ENCODE results near the gene ELMO3. TPM values are rescaled to one million over a fixed set of nuclear protein-coding genes. Genes with fewer than 3 reads are reported as not detected.

Gene ELMO3
- total RNA-seq, 1 donor from 2014 or later: 17.5 TPM

DNA sequence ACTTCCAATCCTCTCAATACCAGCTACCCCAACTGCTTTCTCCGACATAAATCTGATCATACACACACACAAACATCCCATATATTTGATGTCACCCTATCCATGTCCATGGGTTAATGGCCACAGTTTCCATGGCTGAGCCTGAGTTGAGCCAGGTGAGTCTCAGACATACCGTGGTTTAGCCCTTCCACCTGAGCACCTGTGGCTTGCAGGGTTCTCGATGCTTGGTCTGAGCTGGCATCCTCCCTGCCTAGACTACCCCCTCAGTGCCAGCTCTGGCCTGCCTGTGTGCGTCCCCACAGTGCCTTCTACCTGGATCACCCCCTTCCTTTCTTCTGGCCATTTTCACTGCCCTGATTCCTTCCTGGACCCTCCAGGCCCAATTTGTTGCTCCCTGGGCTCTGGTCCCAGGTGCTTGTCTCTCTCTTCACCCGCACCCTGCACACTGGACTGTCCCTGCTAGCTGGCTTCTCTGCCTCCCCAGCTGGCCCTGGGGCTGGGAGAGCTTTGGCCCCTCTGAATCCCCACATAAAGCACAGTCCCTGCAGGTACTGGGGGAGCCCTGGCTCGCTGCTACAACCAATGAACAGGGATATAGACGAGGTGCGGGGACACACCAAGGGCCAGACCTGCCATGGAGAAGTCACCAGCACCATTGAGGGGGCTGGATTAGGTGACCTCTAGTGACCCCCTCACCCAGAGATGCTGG lies 7.4 kb downstream of the ELMO3 start:
- no peak overlapping the region for H3K4me3 ChIP-seq
- DNase-seq (no peak), ATAC-seq (no peak)
- H3K4me1 ChIP-seq: no peaks in the 10 kb centered on the region
- TF ChIP-seq, protein P1, sequence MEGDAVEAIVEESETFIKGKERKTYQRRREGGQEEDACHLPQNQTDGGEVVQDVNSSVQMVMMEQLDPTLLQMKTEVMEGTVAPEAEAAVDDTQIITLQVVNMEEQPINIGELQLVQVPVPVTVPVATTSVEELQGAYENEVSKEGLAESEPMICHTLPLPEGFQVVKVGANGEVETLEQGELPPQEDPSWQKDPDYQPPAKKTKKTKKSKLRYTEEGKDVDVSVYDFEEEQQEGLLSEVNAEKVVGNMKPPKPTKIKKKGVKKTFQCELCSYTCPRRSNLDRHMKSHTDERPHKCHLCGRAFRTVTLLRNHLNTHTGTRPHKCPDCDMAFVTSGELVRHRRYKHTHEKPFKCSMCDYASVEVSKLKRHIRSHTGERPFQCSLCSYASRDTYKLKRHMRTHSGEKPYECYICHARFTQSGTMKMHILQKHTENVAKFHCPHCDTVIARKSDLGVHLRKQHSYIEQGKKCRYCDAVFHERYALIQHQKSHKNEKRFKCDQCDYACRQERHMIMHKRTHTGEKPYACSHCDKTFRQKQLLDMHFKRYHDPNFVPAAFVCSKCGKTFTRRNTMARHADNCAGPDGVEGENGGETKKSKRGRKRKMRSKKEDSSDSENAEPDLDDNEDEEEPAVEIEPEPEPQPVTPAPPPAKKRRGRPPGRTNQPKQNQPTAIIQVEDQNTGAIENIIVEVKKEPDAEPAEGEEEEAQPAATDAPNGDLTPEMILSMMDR (IDR thresholded peaks at IDR 0.05): no peak
- H3K9me3 ChIP-seq: no peaks in the 10 kb centered on the region
- H3K27ac ChIP-seq: no peak overlapping the region
- H3K27me3 ChIP-seq: no peaks in the 10 kb centered on the region
- intact Hi-C loops (cut with DNase I): no loop called here
- H3K36me3 ChIP-seq: peaks cover 24% of the 10 kb centered on the region

DNA sequence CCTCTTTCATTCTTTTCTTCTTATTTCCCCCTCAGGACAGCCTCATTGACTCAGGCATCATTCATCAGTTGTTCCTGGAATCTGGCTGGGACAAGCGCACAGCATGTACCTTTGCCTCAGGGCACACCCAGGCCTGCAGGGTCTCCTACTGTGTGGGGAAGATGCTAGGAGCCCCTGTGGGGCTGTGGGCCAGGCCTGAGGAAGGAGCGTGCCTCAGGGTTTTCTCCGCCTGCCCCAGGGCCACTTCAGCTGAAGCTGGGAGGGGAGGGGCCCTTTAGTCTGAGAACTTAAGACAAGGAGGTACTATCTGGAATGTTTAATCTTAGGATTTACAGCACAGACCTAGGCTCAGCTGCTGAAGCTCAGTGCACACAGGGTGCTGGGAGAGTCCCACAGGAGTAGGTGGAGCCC lies 7.9 kb downstream of the ELMO3 start:
- Histone ChIP-seq H3K9me3 (no peaks in the 10 kb centered on the region), H3K27ac (no peak overlapping the region), H3K27me3 (no peaks in the 10 kb centered on the region), H3K4me1 (no peaks in the 10 kb centered on the region), H3K36me3 (peaks cover 18% of the 10 kb centered on the region), H3K4me3 (no peak overlapping the region)
- ATAC-seq (no peak), DNase-seq (no peak)
- TF ChIP-seq, protein P1 (IDR thresholded peaks at IDR 0.05): no peak
- intact Hi-C loops (cut with DNase I): no loop called here

DNA sequence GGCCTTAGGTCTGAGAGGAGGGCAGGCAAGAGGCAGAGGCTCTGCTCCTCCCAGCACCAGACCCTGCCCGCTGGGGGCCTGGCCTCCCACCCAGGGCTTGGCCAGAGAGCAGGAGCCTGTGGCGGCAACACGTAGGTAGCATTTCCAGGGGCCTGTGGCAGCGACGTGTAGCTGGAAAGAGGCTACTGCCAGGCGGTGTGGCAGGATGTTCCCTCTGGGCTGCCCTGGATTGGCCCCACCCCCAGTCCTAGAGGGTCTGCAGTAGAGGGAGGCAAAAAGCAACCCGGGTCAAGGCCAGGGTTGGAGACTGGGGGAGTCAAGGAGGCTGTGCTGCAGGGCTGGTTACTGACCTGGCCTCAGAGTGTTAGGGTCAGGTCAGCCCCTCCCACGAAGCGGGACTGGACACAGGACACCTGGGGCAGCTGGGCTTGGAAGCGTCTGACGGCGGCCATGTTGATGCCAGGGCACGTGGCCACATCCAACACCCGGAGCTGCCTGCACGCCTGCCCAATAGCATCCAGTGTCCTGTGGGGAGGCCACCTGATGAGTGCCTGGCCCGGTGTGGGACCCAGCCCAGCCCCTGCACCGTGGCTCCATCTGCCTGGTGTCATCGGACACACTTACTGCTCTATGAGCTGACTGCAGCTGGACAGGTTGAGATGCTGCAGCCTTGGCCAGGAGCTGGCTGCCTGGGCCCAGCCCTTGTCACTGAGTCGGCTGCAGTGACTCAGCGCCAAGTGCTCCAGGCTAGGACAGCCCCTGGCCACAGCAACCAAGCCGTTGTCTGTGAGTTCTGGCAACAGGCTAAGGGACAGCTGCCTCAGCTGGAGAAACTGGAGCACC lies 8.5 kb downstream of the ELMO3 start:
- Histone ChIP-seq H3K36me3 (peaks cover 12% of the 10 kb centered on the region), H3K27ac (no peak overlapping the region), H3K4me1 (no peaks in the 10 kb centered on the region), H3K9me3 (no peaks in the 10 kb centered on the region), H3K4me3 (no peak overlapping the region), H3K27me3 (no peaks in the 10 kb centered on the region)
- intact Hi-C loops (cut with DNase I): no loop called here
- DNase-seq (no peak), ATAC-seq (no peak)
- TF ChIP-seq, protein P1 (IDR thresholded peaks at IDR 0.05): no peak

DNA sequence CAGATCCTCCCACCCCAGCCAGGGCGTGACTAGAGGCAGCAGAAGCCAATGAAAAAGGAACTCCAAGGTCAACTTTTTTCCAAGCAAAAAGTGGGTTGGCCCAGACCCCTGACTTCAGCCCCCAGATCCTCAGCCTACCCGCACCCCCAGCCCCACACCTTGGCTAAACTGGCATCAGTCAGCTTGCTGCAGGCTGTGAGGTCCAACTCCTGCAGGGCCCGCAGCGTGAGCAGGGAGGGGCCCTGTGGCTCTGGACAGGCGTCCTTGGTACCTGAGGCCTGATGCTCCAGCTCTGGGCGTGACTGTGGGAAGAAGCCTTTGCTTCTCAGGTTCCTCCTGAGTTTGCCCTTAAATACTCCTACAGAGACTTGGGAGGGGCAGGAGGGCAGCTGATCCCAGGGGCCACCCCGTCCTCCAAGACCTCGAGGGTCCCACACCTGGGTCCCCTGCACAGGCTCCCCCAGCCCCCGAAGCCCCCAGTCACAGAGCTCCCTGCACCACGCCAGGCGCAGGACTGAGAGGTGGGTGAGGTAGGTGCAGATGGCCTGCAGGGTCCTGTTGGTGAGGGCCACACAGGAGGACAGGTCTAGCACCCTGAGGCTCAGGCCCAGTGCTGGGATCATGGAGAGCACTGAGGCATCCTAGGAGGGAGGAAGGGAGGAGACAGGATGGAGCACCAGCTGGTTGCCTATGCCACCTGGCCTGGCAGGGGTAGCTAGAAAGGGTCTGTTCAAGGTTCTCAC lies 9.4 kb downstream of the ELMO3 start:
- Histone ChIP-seq H3K4me1 (peaks cover 4% of the 10 kb centered on the region), H3K36me3 (peaks cover 4% of the 10 kb centered on the region), H3K4me3 (no peak overlapping the region), H3K27me3 (no peaks in the 10 kb centered on the region), H3K9me3 (no peaks in the 10 kb centered on the region), H3K27ac (no peak overlapping the region)
- TF ChIP-seq, protein P1 (IDR thresholded peaks at IDR 0.05): no peak
- no peak for DNase-seq
- ATAC-seq: no peak
- intact Hi-C loops (cut with DNase I): no loop called here

DNA sequence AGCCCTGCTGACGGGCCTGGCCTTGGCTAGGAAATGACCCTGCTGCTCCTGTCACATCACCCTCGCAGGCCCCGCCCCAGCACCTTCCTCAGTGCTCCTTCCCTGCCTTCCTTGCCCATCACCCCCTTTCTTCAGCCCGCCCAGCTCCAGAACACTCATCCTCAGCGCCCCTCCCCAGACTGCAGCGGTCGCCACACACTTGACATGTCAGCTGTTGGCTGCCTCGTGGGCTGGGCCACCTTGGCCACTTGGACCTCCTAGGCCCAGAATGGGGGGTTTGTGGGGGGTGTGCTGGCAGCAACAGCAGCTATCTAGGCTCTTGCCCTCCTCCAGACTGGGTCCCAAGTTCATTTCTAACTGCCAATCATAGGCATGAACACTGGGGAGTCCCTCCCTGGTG lies 10.6 kb downstream of the ELMO3 start:
- TF ChIP-seq, protein P1 (IDR thresholded peaks at IDR 0.05): no peak
- Histone ChIP-seq H3K36me3 (no peaks in the 10 kb centered on the region), H3K4me1 (peaks cover 4% of the 10 kb centered on the region), H3K4me3 (no peak overlapping the region), H3K9me3 (no peaks in the 10 kb centered on the region), H3K27ac (no peak overlapping the region), H3K27me3 (no peaks in the 10 kb centered on the region)
- intact Hi-C loops (cut with DNase I): no loop called here
- DNase-seq (no peak), ATAC-seq (no peak)

Measured in upper lobe of right lung (tissue), 1 donor.